ENCODE results near the gene CLIP3.

DNA sequence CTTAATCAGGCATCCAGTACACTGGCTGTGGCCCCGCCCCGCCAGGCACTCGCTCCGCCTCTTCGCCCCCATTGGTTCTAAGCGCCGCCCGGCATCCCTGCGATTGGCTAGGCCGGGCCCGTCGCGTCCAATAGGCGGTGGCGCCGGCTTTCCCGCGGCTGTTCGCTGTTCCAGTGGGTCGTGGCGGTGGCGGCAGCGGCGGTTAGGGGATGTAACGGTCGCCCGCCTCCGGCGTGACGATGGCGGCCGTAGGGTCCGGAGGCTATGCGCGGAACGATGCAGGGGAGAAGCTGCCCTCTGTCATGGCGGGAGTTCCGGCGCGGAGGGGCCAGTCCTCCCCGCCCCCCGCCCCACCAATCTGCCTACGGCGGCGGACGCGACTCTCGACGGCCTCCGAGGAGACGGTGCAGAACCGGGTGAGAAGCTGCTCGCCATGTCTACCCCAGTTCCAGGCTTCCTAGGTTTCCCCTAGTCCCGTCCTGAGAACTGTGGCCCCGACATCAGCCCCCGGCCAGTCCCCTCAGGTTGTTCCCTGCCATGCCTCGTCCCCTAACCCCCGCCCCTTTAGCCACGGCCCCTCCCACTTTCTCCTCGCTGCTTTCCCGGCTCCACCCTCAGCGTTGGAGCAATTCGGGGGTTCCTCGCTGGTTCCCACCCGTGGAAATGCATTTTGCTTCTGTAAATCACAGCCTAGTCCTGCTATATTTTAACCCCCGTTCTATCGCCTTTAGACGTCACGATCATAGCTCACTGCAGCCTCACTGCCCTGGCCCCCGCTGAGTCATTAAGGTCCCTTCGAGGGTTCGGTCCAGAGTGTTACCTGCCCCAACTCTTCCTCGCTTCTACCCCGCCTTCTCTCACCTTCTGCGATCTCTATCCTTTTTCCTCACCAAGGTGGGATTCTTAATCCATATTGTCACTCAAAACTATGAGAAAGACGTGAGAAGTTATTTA, 22.3 kb upstream of the CLIP3 start, which contains the start of gene WDR62:
- TF ChIP-seq, protein P1, sequence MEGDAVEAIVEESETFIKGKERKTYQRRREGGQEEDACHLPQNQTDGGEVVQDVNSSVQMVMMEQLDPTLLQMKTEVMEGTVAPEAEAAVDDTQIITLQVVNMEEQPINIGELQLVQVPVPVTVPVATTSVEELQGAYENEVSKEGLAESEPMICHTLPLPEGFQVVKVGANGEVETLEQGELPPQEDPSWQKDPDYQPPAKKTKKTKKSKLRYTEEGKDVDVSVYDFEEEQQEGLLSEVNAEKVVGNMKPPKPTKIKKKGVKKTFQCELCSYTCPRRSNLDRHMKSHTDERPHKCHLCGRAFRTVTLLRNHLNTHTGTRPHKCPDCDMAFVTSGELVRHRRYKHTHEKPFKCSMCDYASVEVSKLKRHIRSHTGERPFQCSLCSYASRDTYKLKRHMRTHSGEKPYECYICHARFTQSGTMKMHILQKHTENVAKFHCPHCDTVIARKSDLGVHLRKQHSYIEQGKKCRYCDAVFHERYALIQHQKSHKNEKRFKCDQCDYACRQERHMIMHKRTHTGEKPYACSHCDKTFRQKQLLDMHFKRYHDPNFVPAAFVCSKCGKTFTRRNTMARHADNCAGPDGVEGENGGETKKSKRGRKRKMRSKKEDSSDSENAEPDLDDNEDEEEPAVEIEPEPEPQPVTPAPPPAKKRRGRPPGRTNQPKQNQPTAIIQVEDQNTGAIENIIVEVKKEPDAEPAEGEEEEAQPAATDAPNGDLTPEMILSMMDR (IDR thresholded peaks at IDR 0.05) = no peak
- no peak for TF ChIP-seq POLR2A (IDR thresholded peaks at IDR 0.05)
